Amygdala (tissue), 56 donors: Measurements from ENCODE around the gene INTS11.

Source experiments
- DNase-seq, 56 donors: peaks; one replicate each; lab custom pipeline; 2025; lab: John Stamatoyannopoulos, UW

Gene INTS11

GRCh38 chr1:1305300-1306069 is 19.0 kb downstream of the INTS11 start:
- peak in 22 of 56 donors; percentile 28 to 68 (median 46) for DNase-seq

DNA sequence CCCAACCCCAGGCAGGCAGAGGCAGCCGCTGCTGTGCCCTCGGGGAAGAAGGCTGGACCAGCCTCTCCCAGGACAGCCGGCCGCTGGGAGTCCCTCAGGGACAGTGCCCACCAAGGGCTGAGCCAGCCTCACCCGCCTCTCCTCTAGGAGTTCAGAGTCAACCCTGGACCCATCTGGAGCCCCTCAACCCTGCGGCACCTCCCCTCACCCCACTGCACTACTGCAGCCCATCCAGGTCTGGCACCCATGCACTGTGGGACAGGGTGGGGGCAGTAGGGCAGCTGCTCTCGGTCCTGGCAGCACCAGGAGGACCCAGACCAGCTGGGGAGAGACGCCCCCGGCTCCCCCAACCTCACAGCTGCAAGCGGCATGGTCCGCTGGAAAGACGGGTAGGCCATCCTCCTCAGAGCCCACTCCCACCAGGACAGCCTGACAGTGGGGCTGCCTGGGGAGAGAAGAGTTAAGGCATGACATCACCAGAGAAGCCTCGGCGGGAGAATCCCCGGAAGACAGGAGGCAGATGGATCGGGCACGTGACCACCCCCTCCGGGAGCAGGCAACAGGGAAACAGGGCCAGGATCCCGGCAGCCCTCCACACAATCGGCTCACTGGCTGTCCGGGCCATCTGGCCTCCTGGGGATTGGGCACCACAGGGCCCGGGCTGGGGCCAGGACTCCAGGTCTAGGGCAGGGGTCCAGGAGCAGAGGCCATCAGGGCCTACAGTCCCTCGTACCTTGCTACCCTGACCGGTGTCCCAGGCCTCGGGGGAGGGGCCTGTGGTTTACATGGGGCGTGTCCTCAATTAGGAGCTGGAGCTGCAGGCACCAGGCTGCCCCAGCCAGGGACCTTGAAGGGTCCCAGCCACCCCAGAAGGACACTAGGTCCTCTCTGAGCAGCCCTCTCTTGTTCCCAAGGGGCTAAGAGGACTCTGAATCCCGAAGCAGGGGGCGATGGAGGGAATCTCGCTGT is 19.8 kb downstream of the INTS11 start:
- peak; percentile 51 to 97 (median 88) for DNase-seq

DNA sequence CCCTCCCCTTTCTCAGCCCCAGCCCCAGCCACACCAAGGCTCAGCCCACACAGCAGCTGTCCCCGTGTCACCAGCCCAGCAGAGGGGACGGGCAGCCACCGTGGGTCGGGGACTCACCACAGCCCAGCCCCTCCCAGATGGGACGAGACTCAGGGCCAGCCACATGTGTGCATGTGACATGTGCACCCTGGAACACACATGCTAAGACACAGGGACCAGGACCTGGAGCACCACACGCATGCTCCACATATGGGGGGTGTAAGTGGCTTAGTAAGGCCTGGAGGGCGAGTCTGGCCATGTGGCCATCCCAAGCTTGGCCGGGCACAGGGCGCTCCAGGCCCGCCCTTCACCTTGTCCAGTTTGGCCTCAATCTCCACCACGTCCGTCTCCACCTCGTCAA is 20.7 kb downstream of the INTS11 start:
- peak in 1 of 56 donors; percentile 46 for DNase-seq

- peak in 3 of 56 donors; percentile 26 to 51 (median 38) for DNase-seq
Observed at GRCh38 chr1:1302951-1303509, 21.4 kb downstream of the INTS11 start.

DNA sequence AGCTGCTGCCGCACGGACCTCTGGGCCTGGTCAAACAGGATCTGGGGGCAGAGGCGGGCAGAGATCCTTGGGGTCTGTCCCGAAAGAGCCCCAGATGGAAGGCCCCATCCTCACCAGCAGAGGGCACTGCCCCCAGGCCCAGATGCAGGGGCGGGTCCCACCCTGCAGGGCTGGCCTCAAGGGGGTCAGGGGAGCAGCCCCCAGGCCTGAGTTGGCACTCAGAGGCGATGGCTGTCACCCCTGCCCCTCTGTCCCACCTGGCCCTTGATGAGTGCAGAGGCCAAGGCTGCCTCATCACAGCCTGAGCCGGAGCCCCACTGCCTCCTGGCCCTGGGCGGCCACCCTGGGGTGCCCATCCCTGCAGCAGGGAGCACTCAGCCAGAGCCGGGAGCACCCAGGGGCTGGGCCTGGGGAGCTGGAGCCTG is 22.4 kb downstream of the INTS11 start:
- DNase-seq, result no peak

GRCh38 chr1:1300352-1300739 is 24.1 kb downstream of the INTS11 start:
- no peak for DNase-seq

GRCh38 chr1:1299686-1300351 is 24.6 kb downstream of the INTS11 start:
- DNase-seq, result no peak

- DNase-seq, result peak in 55 of 56 donors; percentile 27 to 99 (median 89)
Observed at GRCh38 chr1:1298861-1299685, 25.4 kb downstream of the INTS11 start.

GRCh38 chr1:1297802-1298424 is 26.5 kb downstream of the INTS11 start:
- DNase-seq, result no peak

- no peak for DNase-seq
Observed at GRCh38 chr1:1296070-1297061, 28.1 kb downstream of the INTS11 start.

DNA sequence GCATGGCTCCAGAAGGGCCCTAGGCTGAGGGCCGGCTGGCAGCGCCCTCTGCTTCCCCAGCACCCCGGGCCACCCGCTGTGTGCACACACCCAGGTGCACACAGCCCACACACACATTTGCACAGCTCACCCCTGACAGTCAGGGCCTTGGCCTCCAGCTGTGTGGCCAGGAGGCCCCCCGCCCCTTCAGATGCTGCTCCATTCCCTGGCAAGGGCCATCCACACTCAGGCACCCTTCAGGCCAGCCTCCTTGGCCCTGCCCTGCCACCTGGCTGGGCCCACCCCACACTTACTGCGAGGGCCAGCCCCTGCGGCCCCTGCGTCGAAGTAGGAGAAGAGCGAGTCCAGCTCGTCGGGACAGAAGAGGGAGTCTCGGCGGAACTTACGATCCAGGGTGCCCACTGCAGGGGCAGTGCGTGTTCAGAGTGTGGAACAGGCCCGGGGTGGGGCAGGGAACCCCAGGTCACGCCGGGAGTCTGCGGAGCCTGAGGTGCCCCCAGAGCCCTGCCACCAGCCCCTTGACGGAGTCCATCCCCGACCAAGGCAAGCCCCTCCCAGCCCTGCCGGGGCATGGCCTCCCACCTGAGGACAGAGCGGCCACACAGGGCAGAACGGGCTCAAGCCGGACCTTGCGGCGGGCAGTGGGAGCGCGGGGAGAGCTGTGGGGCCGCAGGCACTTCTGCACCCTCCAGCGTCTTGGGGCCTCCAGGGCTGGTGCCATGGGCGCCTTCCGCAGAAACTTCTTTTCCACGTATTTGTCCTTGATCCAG is 29.1 kb downstream of the INTS11 start:
- DNase-seq, result no peak

- no peak for DNase-seq
Observed at GRCh38 chr1:1294250-1294890, 30.1 kb downstream of the INTS11 start.

- no peak for DNase-seq
Observed at GRCh38 chr1:1293263-1294249, 30.9 kb downstream of the INTS11 start.

GRCh38 chr1:1292851-1293250 is 31.6 kb downstream of the INTS11 start:
- no peak for DNase-seq

GRCh38 chr1:1292442-1292779 is 32.0 kb downstream of the INTS11 start:
- DNase-seq, result no peak
